ENCODE results near the gene JPT1.

Gene JPT1

GRCh38 chr17:75105126-75106080 lies 48.9 kb downstream of the JPT1 start:
- no peak for DNase-seq (ENCODE audit: low read depth in 2 of 2)

GRCh38 chr17:75103601-75104554 lies 50.4 kb downstream of the JPT1 start:
- no peak for DNase-seq (ENCODE audit: low read depth in 2 of 2)

DNA sequence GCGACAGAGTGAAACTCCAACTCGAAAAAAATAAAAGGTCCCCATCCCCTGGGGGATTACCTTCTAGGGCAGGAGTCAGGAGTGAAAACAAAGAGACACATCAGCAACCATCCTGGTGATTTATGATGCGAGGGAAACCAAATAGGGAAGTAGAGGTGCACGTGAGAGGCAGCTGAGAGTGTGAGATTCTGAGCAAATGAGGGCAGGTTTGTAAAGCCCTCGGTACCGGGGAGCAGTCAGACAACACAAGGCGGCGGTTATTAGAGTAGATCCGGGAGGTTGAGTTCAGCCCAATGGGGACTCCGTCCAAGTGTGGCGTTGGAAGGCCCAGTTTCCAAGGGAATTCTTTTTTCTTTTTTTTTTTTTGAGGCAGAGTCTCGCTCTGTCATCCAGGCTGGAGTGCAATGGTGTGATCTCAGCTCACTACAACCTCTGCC lies 51.9 kb downstream of the JPT1 start:
- no peak for DNase-seq (ENCODE audit: low read depth in 2 of 2)

DNA sequence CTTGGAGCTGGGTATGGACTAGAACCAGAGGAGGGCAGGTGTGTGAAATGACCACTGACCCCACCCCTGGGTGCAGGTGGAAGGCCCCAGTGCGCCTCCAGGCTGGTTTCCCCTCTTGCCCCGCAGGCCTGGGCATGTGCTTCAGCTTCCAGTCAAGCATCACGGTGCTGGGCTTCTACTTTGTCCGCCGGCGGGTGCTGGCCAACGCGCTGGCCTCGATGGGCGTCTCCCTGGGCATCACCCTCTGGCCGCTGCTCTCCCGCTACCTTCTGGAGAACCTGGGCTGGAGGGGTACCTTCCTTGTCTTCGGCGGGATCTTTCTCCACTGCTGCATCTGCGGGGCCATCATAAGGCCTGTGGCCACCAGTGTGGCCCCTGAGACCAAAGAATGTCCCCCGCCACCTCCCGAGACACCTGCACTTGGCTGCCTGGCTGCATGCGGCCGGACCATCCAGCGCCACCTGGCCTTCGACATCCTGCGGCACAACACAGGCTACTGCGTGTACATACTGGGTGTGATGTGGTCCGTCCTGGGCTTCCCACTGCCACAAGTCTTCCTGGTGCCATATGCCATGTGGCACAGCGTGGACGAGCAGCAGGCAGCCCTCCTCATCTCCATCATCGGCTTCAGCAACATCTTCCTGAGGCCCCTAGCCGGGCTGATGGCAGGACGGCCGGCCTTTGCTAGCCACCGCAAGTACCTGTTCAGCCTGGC lies 54.3 kb downstream of the JPT1 start:
- DNase-seq (ENCODE audit: low read depth in 2 of 2), result no peak

DNA sequence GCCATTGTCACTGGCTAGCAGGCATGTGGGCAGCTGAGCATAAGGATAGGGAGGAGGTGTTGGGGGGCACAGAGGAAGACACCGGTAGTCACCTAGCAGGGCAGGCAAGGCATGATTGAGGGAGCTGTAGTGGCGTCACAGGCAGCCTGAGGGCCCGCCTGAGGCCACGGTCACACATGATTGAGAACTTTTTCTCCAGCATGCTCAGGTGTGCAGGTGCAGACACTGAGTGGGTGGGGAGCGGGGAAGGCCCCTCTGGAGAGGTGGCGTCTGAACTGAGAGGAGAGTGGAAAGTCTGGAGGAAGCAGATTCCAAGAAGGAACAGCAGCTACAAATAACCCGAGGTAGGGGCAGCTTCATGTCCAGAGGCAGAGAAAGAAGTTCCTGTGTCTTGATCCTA lies 55.5 kb downstream of the JPT1 start:
- no peak for DNase-seq (ENCODE audit: low read depth in 2 of 2)

DNA sequence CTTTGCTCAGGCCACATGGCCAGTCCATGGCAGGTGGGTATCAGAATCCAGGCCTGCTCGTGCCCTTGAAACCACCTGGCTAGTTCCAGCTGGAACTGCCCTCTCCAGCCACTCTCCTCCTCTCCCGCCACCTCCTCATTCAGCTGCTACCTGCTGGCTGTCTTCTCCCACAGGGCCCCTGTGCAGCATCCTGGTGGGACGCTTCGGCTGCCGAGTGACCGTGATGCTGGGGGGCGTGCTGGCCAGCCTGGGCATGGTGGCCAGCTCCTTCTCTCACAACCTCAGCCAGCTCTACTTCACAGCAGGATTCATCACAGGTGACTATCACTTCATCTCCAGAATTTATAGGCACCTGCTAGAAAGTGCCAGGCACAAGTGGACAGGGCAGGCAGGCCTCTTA lies 56.4 kb downstream of the JPT1 start:
- no peak for DNase-seq (ENCODE audit: low read depth in 2 of 2)

DNA sequence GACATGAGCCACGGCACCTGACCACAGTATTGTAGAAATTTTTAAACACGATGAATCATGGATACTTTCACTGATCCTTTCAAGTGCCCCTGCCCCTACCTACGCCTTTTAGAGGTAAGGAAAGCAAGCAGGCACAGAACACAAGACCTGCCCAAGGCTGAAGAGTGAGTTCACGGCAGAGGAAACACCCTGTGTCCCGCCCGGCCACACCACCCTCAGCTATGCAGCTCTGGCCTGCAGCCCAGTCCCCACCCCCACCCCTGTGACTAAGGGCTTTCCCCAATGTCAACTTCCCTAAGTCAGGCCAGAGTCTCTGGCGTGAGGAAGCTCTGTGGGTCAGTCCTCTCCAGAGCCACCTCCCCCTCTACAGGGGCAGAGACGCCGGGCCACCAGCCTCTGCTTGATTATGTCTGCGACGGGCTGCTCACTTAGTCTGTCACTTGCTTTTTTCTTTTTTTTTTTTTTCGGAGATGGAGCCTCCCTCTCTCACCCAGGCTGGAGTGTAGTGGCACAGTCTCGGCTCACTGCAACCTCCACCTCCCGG lies 58.2 kb downstream of the JPT1 start:
- DNase-seq (ENCODE audit: low read depth in 2 of 2), result no peak

- no peak for DNase-seq (ENCODE audit: low read depth in 2 of 2)
These were observed 59.4 kb downstream of the JPT1 start for GRCh38 chr17:75094871-75095399.

- DNase-seq (ENCODE audit: low read depth in 2 of 2), result no peak
These were observed 60.7 kb downstream of the JPT1 start for GRCh38 chr17:75093548-75094158.

DNA sequence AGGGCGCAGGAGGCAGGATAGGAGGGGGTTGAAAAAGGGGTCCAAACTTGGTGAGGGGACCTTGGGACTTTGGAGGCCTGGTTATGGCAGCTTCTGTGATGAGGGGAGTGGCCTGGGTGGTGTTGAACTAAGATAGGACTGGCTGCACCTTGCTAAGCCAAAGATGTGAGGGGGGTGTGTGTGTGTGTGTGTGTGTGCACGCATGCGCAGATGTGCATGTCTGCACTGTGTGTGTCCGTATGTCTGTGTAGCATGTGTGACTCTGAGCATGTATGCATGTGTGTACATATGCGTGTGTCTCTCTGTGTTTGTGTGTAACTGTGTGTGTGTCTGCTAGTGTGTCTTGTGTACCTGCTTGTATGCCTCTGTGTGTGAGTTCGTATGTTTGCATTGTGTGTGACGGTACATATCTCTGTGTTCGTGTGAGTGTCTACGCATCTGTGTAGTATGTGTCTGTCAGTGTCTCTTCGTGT lies 62.4 kb downstream of the JPT1 start:
- DNase-seq (ENCODE audit: low read depth in 2 of 2), result no peak

DNA sequence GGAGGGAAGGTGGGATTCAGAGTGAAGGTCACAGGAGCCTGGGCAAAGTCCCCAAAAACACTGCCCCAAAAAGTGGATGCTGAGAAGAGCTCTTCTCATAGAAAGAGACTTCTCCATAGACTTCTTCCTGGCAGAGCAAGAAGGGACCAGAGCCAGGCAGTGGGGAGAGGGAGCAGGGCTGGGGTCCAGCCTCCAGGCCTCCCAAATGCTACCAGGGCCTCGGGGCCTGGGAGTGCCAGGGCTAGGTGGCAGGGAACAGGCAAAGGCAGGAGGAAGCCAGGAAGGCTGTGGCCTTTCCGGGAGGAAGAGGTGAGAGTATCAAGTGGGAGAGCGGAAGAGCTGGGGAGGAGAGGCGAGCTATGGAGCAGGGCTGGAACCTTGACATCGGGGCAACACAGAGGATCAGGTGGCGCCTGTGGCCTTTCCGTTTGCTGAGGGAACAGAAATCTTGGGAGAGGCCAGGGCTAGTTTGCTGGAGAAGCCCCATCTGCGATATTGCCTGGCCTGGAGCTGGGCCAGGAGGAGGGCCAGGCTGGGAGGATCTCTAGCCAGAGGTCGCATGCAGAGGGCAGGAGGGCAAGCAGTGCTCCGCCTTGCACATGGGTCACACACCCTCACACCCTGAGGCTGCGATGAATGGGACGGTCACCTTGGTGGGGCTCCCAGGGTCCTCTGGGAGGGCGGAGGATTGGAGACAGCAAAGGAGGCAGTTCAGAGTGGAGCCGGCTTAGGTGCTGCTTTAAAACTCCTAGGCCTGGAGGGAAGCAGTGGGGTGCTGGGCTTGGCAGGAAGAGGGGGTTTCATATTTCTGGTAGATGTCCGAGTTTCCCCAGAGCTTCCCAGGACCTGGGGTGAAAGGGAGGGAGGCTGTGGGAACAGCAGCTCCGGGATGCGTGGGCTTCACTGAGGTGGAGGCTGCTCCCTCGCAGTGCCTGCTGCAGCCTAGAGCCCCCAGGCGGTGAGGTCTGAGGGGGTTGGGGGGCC lies 63.1 kb downstream of the JPT1 start:
- DNase-seq (ENCODE audit: low read depth in 2 of 2), result no peak

- no peak for DNase-seq (ENCODE audit: low read depth in 2 of 2)
These were observed 65.6 kb downstream of the JPT1 start for GRCh38 chr17:75088465-75089417.

GRCh38 chr17:75087558-75088453 lies 66.5 kb downstream of the JPT1 start, which contains the start of gene SLC16A5:
SLC16A5 (plus strand) TSS chr17:75087954; CDS start chr17:75093637, 5,683 bp downstream.
- DNase-seq (ENCODE audit: low read depth in 2 of 2), result no peak

GRCh38 chr17:75087182-75087557 lies 67.1 kb downstream of the JPT1 start:
- DNase-seq (ENCODE audit: low read depth in 2 of 2), result no peak

DNA sequence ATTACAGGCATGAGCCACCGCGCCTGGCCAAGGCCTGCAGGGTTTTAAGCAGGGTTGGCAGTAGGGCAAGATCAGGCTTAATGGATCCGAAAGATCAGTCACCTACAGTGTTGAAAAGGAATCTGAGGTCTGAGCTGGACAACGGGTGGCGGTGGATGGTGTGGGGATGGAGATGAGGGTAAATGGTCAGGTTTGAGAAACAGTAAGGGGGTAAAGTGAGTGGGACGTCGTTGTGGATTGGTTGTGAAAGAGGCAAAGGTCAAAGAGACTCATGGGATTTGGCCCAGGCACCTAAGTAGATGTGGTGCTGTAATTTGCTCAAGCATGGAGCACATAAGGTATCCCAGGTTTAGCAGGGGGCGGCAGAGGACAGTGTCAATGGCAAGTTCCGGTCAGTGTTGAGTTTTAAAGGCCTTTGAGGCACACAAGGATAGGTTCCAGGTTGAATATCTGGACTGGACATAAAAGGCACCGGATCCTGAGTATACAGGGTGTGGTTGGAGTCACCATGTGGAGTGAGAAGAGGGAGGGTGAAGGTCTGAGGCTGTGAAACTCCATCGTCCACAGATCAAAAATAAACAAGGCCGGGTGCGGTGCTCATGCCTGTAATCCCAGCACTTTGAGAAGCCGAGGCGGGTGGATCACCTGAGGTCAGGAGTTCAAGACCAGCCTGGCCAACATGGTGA lies 67.7 kb downstream of the JPT1 start:
- DNase-seq (ENCODE audit: low read depth in 2 of 2), result no peak

All from stimulated activated CD8-positive, alpha-beta memory T cell treated with anti-CD3 and anti-CD28 coated beads, Interleukin-7, amount 100 ng/mL, for 4 hours (primary cell).